ENCODE data around the gene FAM117A. TPM values are rescaled to one million over a fixed set of nuclear protein-coding genes. Genes with fewer than 3 reads are reported as not detected.

FAM117A gene
- total and polyA plus RNA-seq, 7 donors = 0.71 to 5.1 (median 2.1) TPM

GRCh38 chr17:49687878-49688491, 75.9 kb downstream of the FAM117A start:
- DNase-seq = no peak
- Histone ChIP-seq H3K4me3 (peak overlapping the region; percentile 10), H3K27me3 (ENCODE audit: insufficient read depth in 3 of 3, low read length in 2 of 3) (no peaks in the 10 kb centered on the region), H3K4me1 (peaks cover 11% of the 10 kb centered on the region), H3K36me3 (ENCODE audit: insufficient read depth in 1 of 2, low read depth in 1 of 2) (no peaks in the 10 kb centered on the region), H3K9me3 (no peaks in the 10 kb centered on the region), H3K27ac (peak overlapping the region; percentile 60)
- no peak for ATAC-seq
- 64 to 71% (median 70%) methylated on average over 10 of the region's 10 CpGs for WGBS, 3 donors
- TF ChIP-seq, protein P1, sequence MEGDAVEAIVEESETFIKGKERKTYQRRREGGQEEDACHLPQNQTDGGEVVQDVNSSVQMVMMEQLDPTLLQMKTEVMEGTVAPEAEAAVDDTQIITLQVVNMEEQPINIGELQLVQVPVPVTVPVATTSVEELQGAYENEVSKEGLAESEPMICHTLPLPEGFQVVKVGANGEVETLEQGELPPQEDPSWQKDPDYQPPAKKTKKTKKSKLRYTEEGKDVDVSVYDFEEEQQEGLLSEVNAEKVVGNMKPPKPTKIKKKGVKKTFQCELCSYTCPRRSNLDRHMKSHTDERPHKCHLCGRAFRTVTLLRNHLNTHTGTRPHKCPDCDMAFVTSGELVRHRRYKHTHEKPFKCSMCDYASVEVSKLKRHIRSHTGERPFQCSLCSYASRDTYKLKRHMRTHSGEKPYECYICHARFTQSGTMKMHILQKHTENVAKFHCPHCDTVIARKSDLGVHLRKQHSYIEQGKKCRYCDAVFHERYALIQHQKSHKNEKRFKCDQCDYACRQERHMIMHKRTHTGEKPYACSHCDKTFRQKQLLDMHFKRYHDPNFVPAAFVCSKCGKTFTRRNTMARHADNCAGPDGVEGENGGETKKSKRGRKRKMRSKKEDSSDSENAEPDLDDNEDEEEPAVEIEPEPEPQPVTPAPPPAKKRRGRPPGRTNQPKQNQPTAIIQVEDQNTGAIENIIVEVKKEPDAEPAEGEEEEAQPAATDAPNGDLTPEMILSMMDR (IDR thresholded peaks at IDR 0.05) = no peak
- intact Hi-C loops (cut with DNase I) = loop anchor here in 1 of 2 donors (1.0 kb wide), 1 partner anchor 10 kb away; the partner anchor contains the start of gene SPOP

- ATAC-seq = no peak
- intact Hi-C loops (cut with DNase I) = no loop called here
- H3K27me3 ChIP-seq (ENCODE audit: insufficient read depth in 3 of 3, low read length in 2 of 3) = no peaks in the 10 kb centered on the region
- WGBS, 3 donors = 66 to 75% (median 67%) methylated on average over 9 of the region's 9 CpGs
- TF ChIP-seq, protein P1 (IDR thresholded peaks at IDR 0.05) = no peak
- H3K27ac ChIP-seq = no peak overlapping the region
- no peaks in the 10 kb centered on the region for H3K36me3 ChIP-seq (ENCODE audit: insufficient read depth in 1 of 2, low read depth in 1 of 2)
- no peak for DNase-seq
- no peaks in the 10 kb centered on the region for H3K9me3 ChIP-seq
- peaks cover 6% of the 10 kb centered on the region for H3K4me1 ChIP-seq
- H3K4me3 ChIP-seq = no peak overlapping the region
Measured at GRCh38 chr17:49681106-49681979, 82.6 kb downstream of the FAM117A start.

GRCh38 chr17:49680314-49680713, 83.6 kb downstream of the FAM117A start:
- Histone ChIP-seq H3K4me1 (peaks cover 17% of the 10 kb centered on the region), H3K36me3 (ENCODE audit: insufficient read depth in 1 of 2, low read depth in 1 of 2) (peaks cover 0 to 4% of the 10 kb centered on the region in 2 donors), H3K4me3 (no peak overlapping the region), H3K27me3 (ENCODE audit: insufficient read depth in 3 of 3, low read length in 2 of 3) (no peaks in the 10 kb centered on the region), H3K27ac (no peak overlapping the region), H3K9me3 (no peaks in the 10 kb centered on the region)
- TF ChIP-seq, protein P1 (IDR thresholded peaks at IDR 0.05) = no peak
- ATAC-seq (no peak), DNase-seq (no peak)
- WGBS, 3 donors = 48 to 53% (median 50%) methylated on average over 6 of the region's 6 CpGs
- intact Hi-C loops (cut with DNase I) = no loop called here

DNA sequence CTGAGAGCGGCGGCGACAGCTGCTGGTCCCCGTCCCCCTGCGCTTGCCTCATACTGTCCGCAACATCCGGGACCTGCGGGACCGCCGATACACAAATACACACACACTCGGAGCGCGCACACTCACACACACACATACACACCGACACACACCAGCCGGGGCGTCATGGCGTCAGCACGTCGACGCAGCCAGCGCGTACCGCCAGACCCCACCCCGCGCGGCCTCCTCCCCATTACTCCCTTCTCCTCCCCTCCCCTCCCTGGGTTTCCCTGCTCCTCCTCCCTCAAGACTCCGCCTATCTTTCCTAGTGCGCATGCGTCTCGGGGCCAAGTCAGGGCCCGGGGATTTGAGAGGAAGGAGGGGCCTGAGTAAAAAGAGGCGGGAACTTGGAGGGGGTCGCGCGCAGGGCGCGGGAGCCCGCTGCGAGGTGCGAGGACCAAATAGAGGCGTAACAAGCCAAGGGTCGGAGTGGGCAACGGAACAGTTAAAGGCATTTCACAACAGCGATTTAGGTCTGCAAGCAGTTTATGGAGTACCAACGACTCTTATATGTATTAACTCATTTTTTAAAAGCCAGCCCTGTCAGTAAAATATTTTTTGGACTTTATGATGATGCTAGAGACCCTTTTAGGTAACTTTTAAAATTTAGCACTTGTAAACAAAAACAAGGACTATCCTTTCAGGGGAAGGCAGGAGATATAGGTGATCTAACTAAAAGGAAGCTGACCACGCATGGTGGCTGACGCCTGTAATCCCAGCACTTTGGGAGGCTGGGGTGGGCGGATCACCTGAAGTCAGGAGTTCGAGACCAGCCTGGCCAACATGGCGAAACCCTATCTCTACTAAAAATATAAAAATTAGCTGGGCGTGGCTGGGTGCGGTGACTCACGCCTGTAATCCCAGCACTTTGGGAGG, 85.7 kb downstream of the FAM117A start, which contains the start of gene SPOP:
TSS of gene SPOP (minus strand) at position 165 of the 915 bp plus-strand sequence. CDS start 55,287 bp downstream, outside the sequence.
- peak within 1 kb of the TSS; percentile 69 for H3K4me3 ChIP-seq
- 15% methylated on average over 51 to 53 of the region's 53 CpGs for WGBS, 3 donors
- H3K27ac ChIP-seq = peak within 1 kb of the TSS; percentile 93
- peak; percentile 95 to 98 (median 96) for ATAC-seq
- H3K36me3 ChIP-seq (ENCODE audit: insufficient read depth in 1 of 2, low read depth in 1 of 2) = peaks cover 0 to 21% of the 10 kb centered on the region in 2 donors
- intact Hi-C loops (cut with DNase I) = loop anchor here (1.0 to 5.0 kb wide), 4 partner anchors 10 to 61 kb away; no protein-coding TSS in a partner anchor
- peaks cover 37% of the 10 kb centered on the region for H3K4me1 ChIP-seq
- H3K9me3 ChIP-seq = no peaks in the 10 kb centered on the region
- peak; percentile 99 to 100 for DNase-seq
- TF ChIP-seq, protein P1 (IDR thresholded peaks at IDR 0.05) = no peak
- H3K27me3 ChIP-seq (ENCODE audit: insufficient read depth in 3 of 3, low read length in 2 of 3) = no peaks in the 10 kb centered on the region

Measured in psoas muscle (tissue), 8 donors.